Large intestine (tissue), 12 donors: Measurements from ENCODE around the gene RDH11. TPM values are rescaled to one million over a fixed set of nuclear protein-coding genes. Genes with fewer than 3 reads are reported as not detected.

ENCODE experiments used
- DNase-seq, 2 donors: peaks; one replicate each; pipeline versions ENCODE4 v3.0.0 to v3.0.0-alpha.2; 2013
- H3K27ac ChIP-seq: one replicate; pipeline ENCODE4 v1.5.1; 2013; ENCODE audit warnings: low read length
- H3K27me3 ChIP-seq: 2 replicates; pipeline ENCODE4 v1.6.1; 2013; ENCODE audit warnings: low read length; ENCODE audit not compliant: control insufficient read depth, insufficient read depth
- H3K36me3 ChIP-seq: 2 replicates; pipeline ENCODE4 v1.6.1; 2013; ENCODE audit warnings: low read length; ENCODE audit not compliant: control insufficient read depth, insufficient read depth
- H3K4me1 ChIP-seq: one replicate; pipeline ENCODE4 v1.6.1; 2013; ENCODE audit warnings: low read length; ENCODE audit not compliant: control insufficient read depth, insufficient read depth
- H3K4me3 ChIP-seq: one replicate; pipeline ENCODE4 v1.5.1; 2013; ENCODE audit warnings: low read length
- H3K9me3 ChIP-seq: one replicate; pipeline ENCODE4 v1.6.1; 2013; ENCODE audit warnings: mild to moderate bottlenecking, low read depth, low read length, moderate library complexity; ENCODE audit not compliant: control insufficient read depth
- WGBS: methylation state at CpG from one replicate; pipeline ENCODE4 v1.1.5; 2013; ENCODE audit warnings: low lambda C conversion rate; ENCODE audit not compliant: insufficient coverage; 5-methylcytosine and 5-hydroxymethylcytosine counted together
- long read RNA-seq, 11 donors: transcript quantifications; one replicate each; lab custom pipeline, GENCODE V29; 2026
- polyA plus RNA-seq: library from polyadenylated mRNA; unstranded; fragments of 120-200 nt; gene quantifications from one replicate; pipeline ENCODE4 v1.2.1, GENCODE V29; 2013

The RDH11 gene
- polyA plus RNA-seq: 44.0 TPM
- long read RNA-seq, donor 1, transcript RDH11-201 (7 exons, 2,588 nt): major isoform, 8 of 8 reads
- long read RNA-seq, donor 1, partial matches to known transcripts: 0 of 8 reads
- long read RNA-seq, donor 1, other reads (novel, unspliced or antisense): 0 of 8 reads
- long read RNA-seq, donor 2, transcript RDH11-201 (7 exons, 2,588 nt): major isoform, 20 of 21 reads
- long read RNA-seq, donor 2, partial matches to known transcripts: 0 of 21 reads
- long read RNA-seq, donor 2, other reads (novel, unspliced or antisense): 0 of 21 reads
- long read RNA-seq, donor 3: 0 reads
- long read RNA-seq, donor 4, partial matches to known transcripts: 0 of 1 reads
- long read RNA-seq, donor 4, other reads (novel, unspliced or antisense): 0 of 1 reads
- long read RNA-seq, donor 5, transcript RDH11-201 (7 exons, 2,588 nt): major isoform, 11 of 11 reads
- long read RNA-seq, donor 5, partial matches to known transcripts: 0 of 11 reads
- long read RNA-seq, donor 5, other reads (novel, unspliced or antisense): 0 of 11 reads
- long read RNA-seq, donor 6, transcript RDH11-201 (7 exons, 2,588 nt): major isoform, 16 of 19 reads
- long read RNA-seq, donor 6, partial matches to known transcripts: 0 of 19 reads
- long read RNA-seq, donor 6, other reads (novel, unspliced or antisense): 0 of 19 reads
- long read RNA-seq, donor 7, transcript RDH11-201 (7 exons, 2,588 nt): major isoform, 6 of 7 reads
- long read RNA-seq, donor 7, partial matches to known transcripts: 0 of 7 reads
- long read RNA-seq, donor 7, other reads (novel, unspliced or antisense): 0 of 7 reads
- long read RNA-seq, donor 8, transcript RDH11-201 (7 exons, 2,588 nt): major isoform, 25 of 28 reads
- long read RNA-seq, donor 8, partial matches to known transcripts: 0 of 28 reads
- long read RNA-seq, donor 8, other reads (novel, unspliced or antisense): 0 of 28 reads
- long read RNA-seq, donor 9, transcript RDH11-201 (7 exons, 2,588 nt): major isoform, 16 of 16 reads
- long read RNA-seq, donor 9, partial matches to known transcripts: 0 of 16 reads
- long read RNA-seq, donor 9, other reads (novel, unspliced or antisense): 0 of 16 reads
- long read RNA-seq, donor 10, transcript RDH11-201 (7 exons, 2,588 nt): major isoform, 14 of 18 reads
- long read RNA-seq, donor 10, partial matches to known transcripts: 0 of 18 reads
- long read RNA-seq, donor 10, other reads (novel, unspliced or antisense): 0 of 18 reads
- long read RNA-seq, donor 11, transcript RDH11-201 (7 exons, 2,588 nt): major isoform, 6 of 6 reads
- long read RNA-seq, donor 11, partial matches to known transcripts: 0 of 6 reads
- long read RNA-seq, donor 11, other reads (novel, unspliced or antisense): 0 of 6 reads

- peaks cover 19% of the 10 kb centered on the region for H3K36me3 ChIP-seq
- peaks cover 4% of the 10 kb centered on the region for H3K4me1 ChIP-seq
- WGBS: no CpG with 5 or more reads among the region's 25 CpGs
- H3K4me3 ChIP-seq: peak within 1 kb of the TSS; percentile 65
- H3K27me3 ChIP-seq: no peaks in the 10 kb centered on the region
- no peaks in the 10 kb centered on the region for H3K9me3 ChIP-seq
- H3K27ac ChIP-seq: peak within 1 kb of the TSS; percentile 86
- peak; percentile 88 to 92 for DNase-seq
Observed at GRCh38 chr14:67695394-67695949, at the start of gene RDH11. Gene RDH11, minus strand, starts transcription at chr14:67695764. Its CDS starts 61 bp downstream, at chr14:67695703.

- peaks cover under 1% of the 10 kb centered on the region for H3K4me1 ChIP-seq
- no peak overlapping the region for H3K27ac ChIP-seq
- DNase-seq: no peak
- WGBS: 60% methylated on average over 1 of the region's 2 CpGs
- H3K9me3 ChIP-seq: no peaks in the 10 kb centered on the region
- H3K4me3 ChIP-seq: no peak overlapping the region
- H3K27me3 ChIP-seq: no peaks in the 10 kb centered on the region
- peaks cover 21% of the 10 kb centered on the region for H3K36me3 ChIP-seq
Observed at GRCh38 chr14:67744046-67744445, 48.5 kb upstream of the RDH11 start.

- 54% methylated on average over 2 of the region's 12 CpGs for WGBS
- H3K4me3 ChIP-seq: no peak overlapping the region
- H3K27ac ChIP-seq: peak overlapping the region; percentile 44
- DNase-seq: peak; percentile 12 to 77
- H3K9me3 ChIP-seq: no peaks in the 10 kb centered on the region
- peaks cover 10% of the 10 kb centered on the region for H3K4me1 ChIP-seq
- no peaks in the 10 kb centered on the region for H3K36me3 ChIP-seq
- H3K27me3 ChIP-seq: no peaks in the 10 kb centered on the region
Observed at GRCh38 chr14:67738740-67739504, 43.4 kb upstream of the RDH11 start.

GRCh38 chr14:67736771-67737170, 41.2 kb upstream of the RDH11 start:
- Histone ChIP-seq H3K4me3 (no peak overlapping the region), H3K4me1 (peaks cover 10% of the 10 kb centered on the region), H3K9me3 (no peaks in the 10 kb centered on the region), H3K27me3 (no peaks in the 10 kb centered on the region), H3K27ac (no peak overlapping the region), H3K36me3 (no peaks in the 10 kb centered on the region)
- DNase-seq: no peak
- no CpG with 5 or more reads among the region's 4 CpGs for WGBS

- H3K36me3 ChIP-seq: no peaks in the 10 kb centered on the region
- H3K27ac ChIP-seq: no peak overlapping the region
- H3K27me3 ChIP-seq: no peaks in the 10 kb centered on the region
- H3K9me3 ChIP-seq: no peaks in the 10 kb centered on the region
- 80% methylated on average over 1 of the region's 10 CpGs for WGBS
- peaks cover 10% of the 10 kb centered on the region for H3K4me1 ChIP-seq
- no peak overlapping the region for H3K4me3 ChIP-seq
- DNase-seq: no peak
Observed at GRCh38 chr14:67735336-67736147, 40.0 kb upstream of the RDH11 start.

GRCh38 chr14:67734675-67735074, 39.1 kb upstream of the RDH11 start:
- no peak overlapping the region for H3K4me3 ChIP-seq
- WGBS: no CpG with 5 or more reads among the region's 3 CpGs

GRCh38 chr14:67733616-67734015, 38.1 kb upstream of the RDH11 start:
- H3K27ac ChIP-seq: no peak overlapping the region
- no peaks in the 10 kb centered on the region for H3K36me3 ChIP-seq
- no CpG with 5 or more reads among the region's 4 CpGs for WGBS
- no peaks in the 10 kb centered on the region for H3K9me3 ChIP-seq
- no peak overlapping the region for H3K4me3 ChIP-seq
- no peak for DNase-seq
- peaks cover 16% of the 10 kb centered on the region for H3K4me1 ChIP-seq
- H3K27me3 ChIP-seq: no peaks in the 10 kb centered on the region

More at GRCh38 chr14:67734675-67735074, 39.1 kb upstream of the RDH11 start:
- DNase-seq: no peak
- Histone ChIP-seq H3K9me3 (no peaks in the 10 kb centered on the region), H3K4me1 (peaks cover 12% of the 10 kb centered on the region), H3K27ac (no peak overlapping the region), H3K27me3 (no peaks in the 10 kb centered on the region), H3K36me3 (no peaks in the 10 kb centered on the region)

- Histone ChIP-seq H3K4me3 (no peak overlapping the region), H3K36me3 (no peaks in the 10 kb centered on the region), H3K9me3 (no peaks in the 10 kb centered on the region), H3K27ac (no peak overlapping the region), H3K27me3 (no peaks in the 10 kb centered on the region), H3K4me1 (peaks cover 12% of the 10 kb centered on the region)
- 50% methylated on average over 2 of the region's 21 CpGs for WGBS
- DNase-seq: peak in 1 of 2 donors; percentile 72
Observed at GRCh38 chr14:67729072-67729885, 33.7 kb upstream of the RDH11 start.
